Ishikawa (cell line): ENCODE data around the gene CCDC187.

ENCODE experiments used
- CEBPB ChIP-seq: IDR thresholded peaks from 2 replicates; pipeline ENCODE4 v1.6.1; 2012
- CREB1 ChIP-seq: IDR thresholded peaks from 2 replicates; pipeline ENCODE4 v1.6.1; 2012; ENCODE audit warnings: low read depth
- EGR1 ChIP-seq: IDR thresholded peaks from 2 replicates; pipeline ENCODE4 v1.6.1; 2012
- EP300 ChIP-seq: IDR thresholded peaks from 2 replicates; pipeline ENCODE4 v1.6.1; 2012; ENCODE audit warnings: borderline replicate concordance
- FOXM1 ChIP-seq: IDR thresholded peaks from 2 replicates; pipeline ENCODE4 v1.6.1; 2012; ENCODE audit warnings: low read depth, borderline replicate concordance
- RAD21 ChIP-seq: IDR thresholded peaks from 2 replicates; pipeline ENCODE4 v1.6.1; 2012; ENCODE audit warnings: low read depth
- TAF1 ChIP-seq: IDR thresholded peaks from 2 replicates; pipeline ENCODE4 v1.6.1; 2012; ENCODE audit warnings: low read depth, mild to moderate bottlenecking
- TF ChIP-seq, protein P1 (sequence below): IDR thresholded peaks from 2 replicates; pipeline ENCODE4 v1.6.1; 2012

DNA sequence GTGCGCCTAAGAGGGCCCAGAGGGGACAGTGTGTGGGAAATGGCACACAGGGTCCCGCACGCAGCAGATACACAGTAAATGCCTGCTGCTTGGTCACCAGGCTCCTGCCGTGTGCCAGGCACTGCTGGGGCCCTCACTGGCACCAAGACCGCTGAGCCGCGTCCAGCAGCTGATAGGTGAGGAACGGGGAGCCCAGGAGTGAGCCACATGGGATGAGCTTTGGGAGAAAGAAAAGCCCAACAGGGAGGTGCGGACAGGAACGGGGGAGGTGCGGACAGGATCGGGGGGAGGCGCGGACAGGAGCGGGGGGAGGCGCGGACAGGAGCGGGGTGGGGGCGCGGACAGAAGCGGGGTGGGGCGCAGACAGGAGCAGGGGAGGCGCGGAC is 40.0 kb upstream of the CCDC187 start:
- TF ChIP-seq CREB1 (no peak), RAD21 (no peak), TAF1 (no peak), FOXM1 (no peak), EP300 (no peak), EGR1 (no peak), CEBPB (no peak)
- TF ChIP-seq, protein P1, sequence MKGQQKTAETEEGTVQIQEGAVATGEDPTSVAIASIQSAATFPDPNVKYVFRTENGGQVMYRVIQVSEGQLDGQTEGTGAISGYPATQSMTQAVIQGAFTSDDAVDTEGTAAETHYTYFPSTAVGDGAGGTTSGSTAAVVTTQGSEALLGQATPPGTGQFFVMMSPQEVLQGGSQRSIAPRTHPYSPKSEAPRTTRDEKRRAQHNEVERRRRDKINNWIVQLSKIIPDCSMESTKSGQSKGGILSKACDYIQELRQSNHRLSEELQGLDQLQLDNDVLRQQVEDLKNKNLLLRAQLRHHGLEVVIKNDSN = no peak
